GM18867 (cell line): Measurements from ENCODE around the gene RNF223.
"Not testable (repeated sequence)": the region's sequence is repeated elsewhere in the genome, so short reads cannot be mapped to it uniquely, and the experiment has no call there.

Experiments used
- ATAC-seq: cut with Tn5 transposase; IDR thresholded peaks from one replicate; pipeline ENCODE4 v1.9.1; 2021; ENCODE audit warnings: mild to moderate bottlenecking, moderate library complexity; ENCODE audit not compliant: unreplicated experiment

RNF223 gene

DNA sequence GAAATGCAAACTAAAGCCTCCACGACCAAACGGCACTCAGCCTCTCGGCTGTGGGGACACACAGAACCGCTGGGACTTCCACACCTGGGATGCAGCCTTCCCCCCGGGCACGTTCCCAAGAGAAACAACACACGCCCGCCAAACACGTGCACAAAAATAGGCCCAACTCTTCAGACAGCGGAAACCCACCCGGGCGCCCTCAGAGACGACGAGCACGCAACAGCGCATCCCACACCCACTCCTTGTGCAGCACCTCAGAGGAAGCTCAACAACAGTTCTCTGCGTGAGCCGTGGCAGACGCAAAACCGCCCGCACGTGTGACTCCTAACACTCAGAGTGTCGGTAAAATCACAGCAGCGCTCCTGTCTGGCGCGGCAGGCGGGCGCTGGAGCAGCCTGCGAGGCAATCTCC lies 36.5 kb upstream of the RNF223 start:
- ATAC-seq = no peak

DNA sequence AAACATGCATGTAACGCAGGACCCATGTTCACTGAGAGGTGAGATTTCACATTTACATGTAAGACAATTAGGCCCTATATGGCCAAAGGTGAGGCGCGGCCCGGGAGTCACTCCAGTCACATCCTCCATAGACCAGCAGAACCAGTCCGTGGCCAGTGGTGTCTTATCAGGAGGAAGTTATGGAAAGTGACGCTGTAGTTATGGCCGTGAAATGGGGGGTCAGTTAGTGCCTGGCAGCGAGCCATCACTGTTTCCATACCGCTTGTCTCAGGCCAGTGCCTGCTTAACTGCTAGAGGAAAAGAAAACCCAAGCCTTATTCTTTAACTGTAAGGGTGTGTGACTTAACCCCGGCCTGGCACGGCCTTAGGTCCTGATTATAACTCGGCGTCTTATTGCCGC lies 35.6 kb upstream of the RNF223 start:
- no peak for ATAC-seq

DNA sequence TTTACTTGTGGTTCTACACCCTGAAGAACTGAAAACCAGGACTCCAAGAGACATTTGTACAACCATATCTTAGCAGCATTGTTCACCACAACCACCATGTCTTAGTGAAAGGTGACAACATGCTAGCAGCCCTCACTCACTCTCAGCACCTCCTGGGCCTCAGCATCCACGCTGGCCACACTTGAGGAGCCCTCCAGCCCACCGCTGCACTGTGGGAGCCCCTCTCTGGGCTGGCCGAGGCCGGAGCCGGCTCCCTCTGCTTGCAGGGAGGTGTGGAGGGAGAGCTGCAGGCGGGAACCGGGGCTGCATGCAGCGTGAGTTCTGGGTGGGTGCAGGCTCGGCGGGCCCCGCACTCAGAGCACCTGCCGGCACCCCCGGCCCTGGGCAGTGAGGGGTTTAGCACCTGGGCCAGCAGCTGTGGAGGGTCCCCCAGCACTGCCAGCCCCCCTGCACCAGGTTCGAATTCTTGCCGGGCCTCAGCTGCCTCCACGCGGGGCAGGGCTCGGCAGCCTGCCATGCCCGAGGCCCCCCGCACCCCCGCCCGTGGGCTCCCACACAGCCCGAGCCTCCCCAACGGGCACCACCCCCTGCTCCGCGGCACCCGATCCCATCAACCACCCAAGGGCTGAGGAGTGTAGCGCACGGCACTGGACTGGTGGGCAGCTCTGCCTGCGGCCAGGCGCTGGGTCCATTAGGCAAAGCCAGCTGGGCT lies 32.6 kb upstream of the RNF223 start:
- no peak for ATAC-seq

DNA sequence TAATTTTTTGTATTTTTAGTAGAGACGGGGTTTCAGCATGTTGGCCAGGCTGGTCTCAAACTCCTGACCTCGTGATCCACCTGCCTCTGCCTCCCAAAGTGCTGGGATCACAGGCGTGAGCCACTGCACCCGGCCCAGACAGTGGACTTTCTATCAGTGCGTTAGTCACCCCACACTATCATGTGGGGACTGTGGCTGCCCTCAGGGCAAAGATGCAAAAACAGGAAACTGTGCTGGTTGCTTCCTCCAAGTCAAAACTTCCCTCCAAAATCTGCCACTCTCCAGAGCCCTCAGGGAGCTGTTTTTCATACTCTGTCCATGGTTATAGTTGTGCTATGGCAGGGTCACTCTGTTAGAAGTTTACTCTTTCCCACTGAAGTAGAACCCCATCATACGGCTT lies 30.0 kb upstream of the RNF223 start:
- not testable (repeated sequence) for ATAC-seq

DNA sequence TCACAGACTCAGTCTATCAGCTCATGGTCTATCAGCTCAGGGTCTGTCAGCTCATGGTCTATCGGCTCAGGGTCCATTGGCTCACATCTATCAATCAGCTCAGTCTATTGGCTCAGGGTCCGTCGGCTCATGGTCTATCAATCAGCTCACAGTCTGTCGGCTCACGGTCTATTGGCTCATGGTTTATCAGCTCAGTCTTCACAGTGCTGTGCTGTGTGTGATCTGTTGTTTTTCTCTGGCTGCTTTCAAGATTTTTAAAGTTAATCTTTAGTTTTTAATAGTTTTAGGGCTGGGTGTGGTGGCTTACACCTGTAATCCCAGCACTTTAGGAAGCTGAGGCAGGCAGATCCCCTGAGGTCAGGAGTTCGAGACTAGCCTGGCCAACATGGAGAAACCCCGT lies 27.4 kb upstream of the RNF223 start:
- no peak for ATAC-seq

DNA sequence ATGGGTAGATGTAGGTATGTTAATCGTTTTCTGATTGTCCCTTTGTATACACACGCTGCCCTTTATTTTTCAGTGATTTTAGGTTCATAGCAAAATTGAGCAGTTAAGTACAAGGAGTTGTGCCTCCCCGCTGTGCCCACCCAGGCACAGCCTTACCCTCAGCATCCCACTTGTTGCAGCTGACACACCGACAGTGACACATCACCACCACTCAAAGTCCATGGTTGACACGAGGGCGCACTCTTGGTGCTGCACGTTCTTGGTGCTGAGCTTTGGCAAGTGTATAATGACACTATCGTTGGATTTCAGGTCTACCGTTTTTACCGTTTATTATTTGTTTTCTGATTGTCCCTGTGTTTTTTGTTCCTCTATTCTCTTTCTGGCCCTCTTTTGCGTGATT lies 26.2 kb upstream of the RNF223 start:
- ATAC-seq = no peak

DNA sequence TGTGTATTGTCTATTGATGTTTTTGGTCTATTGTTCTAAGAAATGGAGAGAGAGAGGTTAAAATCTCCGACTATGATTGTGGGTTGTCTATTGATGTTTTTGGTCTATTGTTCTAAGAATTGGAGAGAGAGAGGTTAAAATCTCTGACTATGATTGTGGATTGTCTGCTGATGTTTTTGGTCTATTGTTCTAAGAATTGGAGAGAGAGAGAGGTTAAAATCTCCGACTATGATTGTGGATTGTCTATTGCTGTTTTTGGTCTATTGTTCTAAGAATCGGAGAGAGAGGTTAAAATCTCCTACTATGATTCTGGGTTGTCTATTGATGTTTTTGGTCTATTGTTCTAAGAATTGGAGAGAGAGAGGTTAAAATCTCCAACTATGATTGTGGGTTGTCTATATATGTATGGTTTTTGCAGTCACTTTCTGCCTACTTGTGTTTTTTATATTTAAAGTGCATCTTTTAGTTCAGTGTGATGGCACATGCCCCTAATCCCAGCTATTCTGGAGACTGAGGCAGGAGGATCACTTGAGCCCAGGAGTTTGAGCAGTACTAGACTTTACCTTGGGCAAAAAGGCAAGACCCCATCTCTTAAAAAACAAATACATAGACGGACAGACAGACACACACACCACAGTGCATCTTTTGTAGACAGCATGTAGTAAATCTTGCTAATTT lies 25.5 kb upstream of the RNF223 start:
- no peak for ATAC-seq

DNA sequence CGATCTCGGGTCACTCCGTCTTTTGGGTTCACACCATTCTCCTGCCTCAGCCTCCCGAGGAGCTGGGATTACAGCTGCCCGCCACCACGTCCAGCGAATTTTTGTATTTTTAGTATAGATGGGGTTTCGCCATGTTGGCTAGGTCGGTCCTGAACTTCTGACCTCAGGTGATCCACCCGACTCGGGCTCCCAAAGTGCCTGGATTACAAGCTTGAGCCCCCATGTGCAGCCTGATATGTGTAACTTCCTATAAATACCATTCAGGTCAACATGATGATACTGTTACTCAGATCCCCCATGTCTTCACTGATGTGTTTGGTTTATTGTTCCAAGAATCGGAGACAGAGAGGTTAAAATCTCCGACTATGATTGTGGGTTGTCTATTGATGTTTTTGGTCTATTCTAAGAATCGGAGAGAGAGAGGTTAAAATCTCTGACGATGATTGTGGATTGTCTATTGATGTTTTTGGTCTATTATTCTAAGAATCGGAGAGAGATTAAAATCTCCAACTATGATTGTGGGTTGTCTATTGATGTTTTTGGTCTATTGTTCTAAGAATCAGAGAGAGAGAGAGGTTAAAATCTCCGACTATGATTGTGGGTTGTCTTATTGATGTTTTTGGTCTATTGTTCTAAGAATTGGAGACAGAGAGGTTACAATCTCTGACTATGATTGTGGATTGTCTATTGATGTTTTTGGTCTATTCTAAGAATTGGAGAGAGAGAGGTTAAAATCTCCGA lies 24.7 kb upstream of the RNF223 start:
- ATAC-seq = no peak

DNA sequence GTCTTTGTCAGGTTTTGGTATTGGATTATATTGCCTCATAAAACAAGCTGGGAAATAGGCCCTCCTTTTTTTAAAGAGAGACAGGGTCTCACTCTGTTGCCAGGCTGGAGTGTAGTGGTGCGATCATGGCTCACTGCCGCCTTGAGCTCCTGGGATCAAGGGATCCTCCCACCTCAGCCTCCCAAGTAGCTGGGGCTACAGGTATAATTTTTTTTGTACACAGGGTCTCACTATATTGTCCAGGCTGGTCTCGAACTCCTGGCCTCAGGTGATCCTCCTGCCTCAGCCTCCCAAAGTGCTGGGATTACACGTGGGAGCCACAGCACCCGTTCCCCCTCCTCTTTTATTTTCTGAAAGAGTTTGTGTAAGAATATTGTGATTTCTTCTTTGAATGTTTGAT lies 22.0 kb upstream of the RNF223 start:
- ATAC-seq = not testable (repeated sequence)

DNA sequence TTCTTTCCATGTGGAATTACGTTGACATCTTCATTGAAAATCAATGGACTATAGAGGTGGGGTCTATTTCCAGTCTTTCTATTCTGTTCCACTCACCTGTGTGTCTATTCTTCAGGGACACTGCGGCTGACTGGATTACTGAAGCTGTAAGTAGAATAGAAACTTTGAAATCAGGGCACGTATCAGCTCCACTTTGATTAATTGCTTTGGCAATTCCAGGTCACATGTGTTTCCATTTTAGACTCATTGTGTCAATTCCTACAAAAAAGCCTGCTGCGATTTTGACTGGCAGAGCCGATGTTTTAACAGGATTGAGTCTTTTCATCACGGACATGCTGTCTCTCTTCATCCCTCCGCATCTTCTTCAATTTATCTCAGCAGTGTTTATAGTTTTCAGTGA lies 20.9 kb upstream of the RNF223 start:
- ATAC-seq = no peak

DNA sequence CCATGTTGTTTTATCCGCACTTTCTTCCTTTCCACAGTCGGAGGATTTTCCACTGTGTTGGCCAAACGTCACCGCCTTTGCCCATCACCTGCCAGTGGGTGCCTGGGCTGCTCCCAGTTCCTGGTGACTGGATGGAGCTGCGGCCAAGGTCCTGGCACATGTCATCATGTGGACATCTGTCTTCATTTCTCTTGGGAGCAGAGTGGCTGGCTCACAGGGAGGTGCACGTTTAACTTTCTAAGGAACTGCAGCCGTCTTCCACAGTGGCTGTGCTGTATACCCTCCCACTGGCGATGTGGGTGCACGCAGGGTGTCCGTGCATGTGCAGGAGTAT lies 19.5 kb upstream of the RNF223 start:
- ATAC-seq = no peak

DNA sequence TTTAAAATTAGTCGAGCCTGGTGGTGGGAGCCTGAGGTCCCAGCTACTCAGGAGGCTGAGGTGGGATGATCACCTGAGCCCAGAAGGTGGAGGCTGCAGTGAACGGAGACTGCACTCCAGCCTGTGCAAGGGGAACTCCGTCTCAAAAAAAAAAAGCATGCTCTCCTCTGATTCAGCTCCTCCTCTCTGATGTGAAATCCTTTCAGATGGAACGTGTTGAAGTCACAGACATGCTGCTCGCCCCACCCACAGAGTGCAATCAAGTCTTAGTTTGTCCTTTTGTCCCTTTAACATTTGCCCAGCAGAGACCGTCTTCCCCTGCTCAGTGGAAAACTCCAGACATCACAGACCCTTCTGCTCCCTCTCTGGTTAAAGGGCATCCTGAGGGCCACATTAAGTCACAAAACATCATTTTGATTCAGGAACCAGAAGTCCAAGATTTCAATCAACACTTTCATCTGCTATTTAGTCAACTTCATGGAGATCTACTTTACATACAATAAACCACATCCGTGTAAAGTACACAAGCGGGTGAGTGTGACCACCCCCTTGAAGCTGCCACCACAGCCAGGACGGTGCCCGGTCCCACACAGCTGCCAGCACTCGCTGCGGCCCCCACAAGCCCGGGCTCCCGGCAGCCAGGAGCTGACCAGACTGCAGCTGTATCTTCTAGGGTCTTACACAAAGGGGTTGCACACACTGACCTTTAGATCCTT lies 18.9 kb upstream of the RNF223 start:
- no peak for ATAC-seq

DNA sequence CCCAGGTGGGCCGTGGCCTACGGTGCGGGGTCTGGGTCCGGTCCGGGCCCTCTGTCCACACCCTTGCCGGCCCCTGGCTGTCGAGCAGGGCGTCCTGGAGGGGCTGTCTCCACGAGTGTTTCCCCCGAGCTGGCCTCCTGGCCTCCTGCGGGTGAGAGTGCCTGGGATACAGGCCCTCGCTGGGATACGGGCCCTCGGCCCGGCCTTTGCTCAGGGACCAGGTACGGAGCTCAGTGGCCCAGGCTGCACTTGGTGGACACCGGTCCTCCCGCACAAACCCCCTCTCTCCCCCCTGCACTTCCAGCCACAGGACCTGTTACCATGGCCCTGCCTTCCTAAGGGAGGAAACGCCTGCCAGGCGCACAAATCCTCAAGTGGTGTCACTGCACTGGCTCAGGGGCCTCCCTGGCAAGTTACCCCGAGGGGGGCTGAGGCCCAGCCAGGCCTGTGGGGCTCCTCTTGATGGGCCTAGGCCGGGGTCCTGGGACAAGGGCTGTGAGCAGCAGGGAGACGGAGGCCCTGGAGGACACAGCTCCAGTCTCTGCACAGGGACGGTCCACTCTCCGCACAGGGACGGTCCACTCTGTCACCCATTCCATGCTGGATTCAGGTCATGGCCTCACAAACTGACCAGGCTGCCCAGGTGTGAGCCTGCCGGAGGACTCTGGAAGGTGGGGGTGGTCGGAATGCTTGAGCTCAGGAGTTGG lies 18.2 kb upstream of the RNF223 start:
- ATAC-seq = no peak

DNA sequence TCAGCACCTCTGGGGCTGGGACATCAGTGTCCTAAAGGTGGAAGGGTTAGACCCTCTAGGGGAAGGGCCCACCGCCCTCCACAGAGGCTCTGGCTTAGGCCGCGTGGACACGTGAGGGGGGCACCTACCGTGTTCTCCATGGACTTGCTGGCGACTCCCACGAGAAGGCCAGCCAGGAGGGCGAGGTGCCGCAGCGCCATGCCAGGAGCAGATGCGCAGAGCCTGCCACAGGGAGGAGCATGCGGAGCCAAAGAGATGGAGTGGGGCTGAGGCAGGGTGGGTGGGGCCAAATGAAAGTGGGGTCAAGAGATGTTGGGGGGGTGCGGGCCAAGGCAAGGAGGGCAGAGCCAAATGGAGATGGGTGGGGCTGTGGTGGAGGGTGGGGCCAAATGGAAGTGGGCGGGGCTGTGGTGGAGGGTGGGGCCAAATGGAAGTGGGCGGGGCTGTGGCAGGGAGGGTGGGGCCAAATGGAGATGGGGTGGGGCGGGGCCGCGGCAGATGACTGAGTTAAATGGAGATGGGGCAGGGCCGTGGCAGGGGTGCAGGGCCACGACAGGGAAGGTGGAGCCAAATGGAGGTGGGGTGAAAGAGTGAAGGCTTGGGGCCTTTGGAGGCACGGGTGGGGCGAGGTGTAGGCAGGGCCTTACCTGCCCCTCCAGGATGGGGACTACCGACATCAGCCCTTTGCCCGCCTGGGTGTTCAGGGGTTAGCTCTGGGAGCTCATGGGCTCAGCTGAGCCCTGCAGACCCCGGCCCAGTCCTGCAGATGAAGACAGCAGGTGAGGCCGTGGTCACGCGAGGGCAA lies 17.4 kb upstream of the RNF223 start:
- no peak for ATAC-seq

DNA sequence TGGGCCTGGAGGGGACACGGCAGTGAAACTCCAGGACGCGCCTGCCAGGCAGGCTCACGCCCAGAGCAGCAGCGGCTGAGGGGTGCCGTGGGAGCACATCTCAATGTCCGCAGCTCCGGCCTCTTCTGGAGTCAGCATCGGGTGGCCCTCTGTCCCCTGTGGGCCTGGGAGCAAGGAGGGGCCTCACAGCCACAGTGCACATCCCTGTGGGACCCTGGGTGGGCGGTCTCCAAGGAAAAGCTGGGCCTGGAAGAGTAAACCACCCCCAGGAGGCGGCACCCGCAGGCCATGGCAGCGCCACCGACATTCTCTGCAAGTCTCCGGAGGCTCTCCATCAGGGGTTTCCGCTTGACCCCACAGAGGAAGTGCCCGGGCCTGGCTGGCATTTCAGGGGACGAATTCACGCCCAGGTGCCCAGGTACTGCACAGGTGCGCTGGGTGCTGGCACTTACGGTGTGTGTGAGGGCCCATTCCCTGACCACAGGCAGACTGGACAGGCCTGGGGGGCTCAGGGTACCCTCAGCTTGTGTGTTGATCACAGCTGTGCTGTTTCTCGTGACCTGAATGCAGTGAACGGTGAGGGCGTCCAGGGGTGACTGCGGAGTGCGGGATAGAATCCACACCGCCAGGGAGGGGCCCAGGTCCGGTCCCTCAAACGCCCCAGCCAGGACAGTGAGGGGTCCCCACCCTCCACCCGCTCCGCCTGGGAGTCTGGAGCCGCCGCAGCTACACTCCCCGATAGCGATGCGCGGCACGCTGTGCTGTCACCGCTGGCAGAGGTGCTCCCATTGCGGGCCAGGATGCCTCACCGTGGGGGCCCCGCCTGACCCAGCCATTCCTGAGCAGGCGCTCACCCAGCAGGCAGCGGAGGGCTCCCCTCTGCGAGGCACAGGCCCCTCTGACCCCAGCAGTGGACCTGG lies 16.6 kb upstream of the RNF223 start:
- ATAC-seq = no peak

DNA sequence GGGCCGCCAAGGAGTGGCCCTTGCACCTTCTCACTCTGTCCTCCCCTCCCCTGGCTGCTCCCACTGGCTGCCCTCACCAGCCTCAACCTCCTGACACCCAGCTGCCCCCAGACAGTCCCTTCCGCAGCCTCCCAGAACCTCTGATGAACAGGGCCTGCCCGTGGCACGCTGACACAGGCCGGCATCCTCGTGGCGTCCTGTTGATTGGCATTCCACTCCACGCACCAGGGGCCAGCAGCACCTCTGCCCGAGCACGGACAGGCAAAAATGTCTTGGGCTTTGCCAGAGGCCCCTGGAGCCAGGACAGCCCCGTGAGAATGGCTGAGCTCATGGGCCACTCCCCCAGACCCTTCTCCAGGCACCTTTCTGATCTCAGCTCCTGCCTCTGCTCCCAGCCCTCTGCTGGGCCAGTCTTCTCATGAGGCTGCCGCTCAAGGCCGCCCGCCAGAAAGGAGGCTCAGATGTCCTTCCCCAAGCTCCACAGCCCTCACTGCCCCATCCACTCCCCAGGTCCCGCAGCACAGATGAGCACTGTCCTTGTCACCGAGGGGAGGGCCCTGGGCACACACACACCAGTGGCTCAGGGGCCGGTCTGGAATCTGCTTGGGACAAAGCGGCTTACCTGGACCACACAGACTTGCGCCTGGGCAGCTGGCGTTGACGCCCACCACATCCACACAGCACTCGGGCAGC lies 15.8 kb upstream of the RNF223 start:
- no peak for ATAC-seq

DNA sequence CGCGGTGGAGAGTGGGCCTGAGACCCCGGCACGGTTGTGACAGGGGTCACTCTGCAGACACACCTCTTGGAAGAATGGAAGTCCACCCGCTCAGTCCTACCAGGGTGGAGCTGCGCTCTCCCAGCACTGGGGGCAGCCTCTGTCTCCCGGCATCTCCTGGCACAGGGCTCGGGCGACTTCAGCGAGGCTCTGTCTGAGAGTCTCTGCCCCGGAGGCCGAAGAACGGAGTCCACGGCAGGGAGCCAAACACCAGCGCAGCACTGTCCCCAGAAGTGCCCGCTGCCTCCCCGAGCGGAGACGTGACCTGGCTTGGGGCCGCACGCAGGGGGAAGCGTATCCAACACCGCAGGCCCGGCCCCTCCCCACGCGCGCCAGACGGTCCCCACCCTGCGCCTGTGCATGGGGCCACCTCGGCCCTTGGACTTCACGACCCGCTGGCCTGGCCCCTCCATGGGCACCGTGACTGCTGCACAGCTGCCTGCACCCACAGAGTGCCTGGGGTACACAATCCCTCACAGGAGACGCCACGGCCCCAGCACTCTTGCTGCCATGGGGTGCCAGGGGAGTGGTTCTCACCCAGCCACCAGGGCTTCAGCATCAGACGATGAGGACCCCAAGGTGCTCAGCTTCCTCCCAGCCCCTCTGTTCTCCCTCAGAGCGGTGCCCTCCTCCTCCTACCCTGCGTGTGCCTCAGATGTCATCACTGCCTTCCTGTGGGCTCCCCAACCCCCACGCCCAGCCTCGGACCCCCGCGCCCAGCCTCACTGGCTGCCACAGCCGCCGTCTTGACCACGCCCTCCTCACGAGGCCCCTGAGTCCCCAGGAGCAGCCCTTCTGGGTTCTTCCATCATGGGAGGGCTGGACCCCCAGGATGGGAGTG lies 14.9 kb upstream of the RNF223 start:
- no peak for ATAC-seq
